GM12875 (cell line): Measurements from ENCODE around the gene PPP4R3A.

Source experiments
- H3K4me3 ChIP-seq: one replicate; pipeline ENCODE4 v1.5.1; 2011; ENCODE audit warnings: low read depth, low read length, control low read depth
- TF ChIP-seq, protein P1 (sequence below): IDR thresholded peaks from 2 replicates; pipeline ENCODE4 v1.5.1; 2011; ENCODE audit warnings: low read depth, mild to moderate bottlenecking, control low read depth, inconsistent platforms, low read length, moderate library complexity, borderline replicate concordance; ENCODE audit not compliant: insufficient read depth

Gene PPP4R3A

DNA sequence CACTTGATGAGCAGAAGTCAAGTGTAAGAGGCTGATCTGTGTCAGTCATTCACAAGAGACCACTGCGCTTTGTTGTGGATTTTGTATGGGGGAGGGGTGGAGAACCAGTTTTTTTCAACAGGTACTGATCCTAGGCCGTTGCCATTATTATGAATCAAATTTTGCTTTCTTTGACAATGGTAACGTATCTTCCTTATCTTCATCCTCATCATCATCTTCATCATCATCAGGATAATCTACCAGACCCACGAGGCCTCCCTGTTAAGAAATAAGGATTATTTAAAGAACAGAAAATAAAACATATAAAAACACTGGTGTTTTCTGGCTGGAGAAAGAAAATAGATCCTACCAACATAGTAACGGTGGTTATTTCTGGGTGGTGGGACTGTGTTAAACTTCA is 51.5 kb downstream of the PPP4R3A start:
- no peak overlapping the region for H3K4me3 ChIP-seq
- TF ChIP-seq, protein P1, sequence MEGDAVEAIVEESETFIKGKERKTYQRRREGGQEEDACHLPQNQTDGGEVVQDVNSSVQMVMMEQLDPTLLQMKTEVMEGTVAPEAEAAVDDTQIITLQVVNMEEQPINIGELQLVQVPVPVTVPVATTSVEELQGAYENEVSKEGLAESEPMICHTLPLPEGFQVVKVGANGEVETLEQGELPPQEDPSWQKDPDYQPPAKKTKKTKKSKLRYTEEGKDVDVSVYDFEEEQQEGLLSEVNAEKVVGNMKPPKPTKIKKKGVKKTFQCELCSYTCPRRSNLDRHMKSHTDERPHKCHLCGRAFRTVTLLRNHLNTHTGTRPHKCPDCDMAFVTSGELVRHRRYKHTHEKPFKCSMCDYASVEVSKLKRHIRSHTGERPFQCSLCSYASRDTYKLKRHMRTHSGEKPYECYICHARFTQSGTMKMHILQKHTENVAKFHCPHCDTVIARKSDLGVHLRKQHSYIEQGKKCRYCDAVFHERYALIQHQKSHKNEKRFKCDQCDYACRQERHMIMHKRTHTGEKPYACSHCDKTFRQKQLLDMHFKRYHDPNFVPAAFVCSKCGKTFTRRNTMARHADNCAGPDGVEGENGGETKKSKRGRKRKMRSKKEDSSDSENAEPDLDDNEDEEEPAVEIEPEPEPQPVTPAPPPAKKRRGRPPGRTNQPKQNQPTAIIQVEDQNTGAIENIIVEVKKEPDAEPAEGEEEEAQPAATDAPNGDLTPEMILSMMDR, result no peak

DNA sequence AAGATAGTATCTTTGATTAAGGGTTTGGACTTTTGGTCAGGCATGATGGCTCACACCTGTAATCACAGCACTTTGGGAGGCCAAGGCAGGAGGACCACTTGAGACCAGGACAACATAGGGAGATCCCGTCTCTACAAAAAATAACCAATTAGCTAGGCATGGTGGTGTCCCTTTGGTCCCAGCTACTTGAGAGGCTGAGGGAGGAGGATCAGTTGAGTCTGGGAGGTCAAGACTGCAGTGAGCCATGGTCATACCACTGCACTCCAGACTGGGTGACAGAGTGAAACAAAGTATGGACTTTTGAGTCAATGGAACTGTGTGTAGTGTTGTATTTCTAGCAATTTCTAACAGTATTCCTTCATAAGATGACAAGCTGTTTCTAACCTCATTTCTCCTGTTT is 53.8 kb downstream of the PPP4R3A start:
- TF ChIP-seq, protein P1, result no peak
- H3K4me3 ChIP-seq, result no peak overlapping the region

DNA sequence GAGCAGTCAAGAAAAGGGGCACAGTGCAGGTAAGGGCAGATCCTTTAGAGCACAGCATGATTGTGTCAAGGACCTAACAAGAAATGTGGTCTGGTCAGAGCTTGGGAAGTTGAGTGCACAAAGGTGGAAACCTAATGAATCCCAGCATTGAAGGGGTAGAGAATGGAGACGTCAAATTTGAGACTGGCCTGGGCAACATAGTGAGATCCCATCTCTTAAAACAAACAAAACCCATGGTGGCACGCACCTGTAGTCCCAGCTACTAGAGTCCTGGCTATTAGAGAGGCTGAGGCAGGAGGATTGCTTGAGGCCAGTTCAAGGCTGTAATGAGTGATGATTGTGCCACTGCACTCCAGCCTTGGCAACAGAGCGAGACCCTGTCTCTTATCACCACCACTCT is 55.5 kb downstream of the PPP4R3A start:
- H3K4me3 ChIP-seq, result no peak overlapping the region
- TF ChIP-seq, protein P1, result no peak

DNA sequence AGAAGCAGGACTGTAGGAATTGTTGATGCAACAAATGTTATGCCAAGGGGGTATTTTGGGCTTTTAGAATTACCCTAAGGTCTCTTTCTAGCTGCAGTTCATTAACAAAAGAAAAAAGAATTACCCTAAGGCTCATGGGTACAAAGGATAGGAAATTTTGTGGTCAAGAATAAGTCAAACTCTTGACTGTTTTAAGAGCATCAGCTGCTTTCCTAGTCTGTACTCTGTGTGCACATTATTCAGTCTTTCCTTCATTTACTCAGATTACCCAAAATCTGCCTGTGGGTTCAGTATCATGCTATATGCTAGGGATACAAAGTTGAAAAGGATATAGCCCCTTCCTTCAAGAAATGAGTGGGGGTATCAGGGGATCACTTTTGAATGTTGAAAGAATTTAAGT is 56.0 kb downstream of the PPP4R3A start:
- no peak overlapping the region for H3K4me3 ChIP-seq
- TF ChIP-seq, protein P1, result no peak

DNA sequence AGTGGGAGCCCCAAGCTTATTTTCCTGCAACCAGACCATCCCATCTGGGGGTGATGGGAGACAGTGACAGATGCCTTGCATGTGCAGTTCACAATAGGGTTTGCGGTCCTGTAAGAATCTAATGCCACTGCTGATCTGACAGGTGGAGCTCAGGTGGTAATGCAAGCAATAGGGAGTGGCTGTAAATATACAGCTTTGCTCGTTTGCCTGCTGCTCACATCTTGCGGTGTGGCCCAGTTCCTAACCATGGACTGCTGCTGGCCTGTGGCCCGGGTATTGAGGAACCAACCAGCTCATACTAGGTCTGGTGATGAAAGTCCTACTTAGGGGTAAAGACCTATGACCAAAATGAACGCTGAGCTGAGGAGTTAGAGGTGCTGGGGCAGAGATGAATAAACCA is 56.4 kb downstream of the PPP4R3A start:
- no peak overlapping the region for H3K4me3 ChIP-seq
- TF ChIP-seq, protein P1, result no peak

DNA sequence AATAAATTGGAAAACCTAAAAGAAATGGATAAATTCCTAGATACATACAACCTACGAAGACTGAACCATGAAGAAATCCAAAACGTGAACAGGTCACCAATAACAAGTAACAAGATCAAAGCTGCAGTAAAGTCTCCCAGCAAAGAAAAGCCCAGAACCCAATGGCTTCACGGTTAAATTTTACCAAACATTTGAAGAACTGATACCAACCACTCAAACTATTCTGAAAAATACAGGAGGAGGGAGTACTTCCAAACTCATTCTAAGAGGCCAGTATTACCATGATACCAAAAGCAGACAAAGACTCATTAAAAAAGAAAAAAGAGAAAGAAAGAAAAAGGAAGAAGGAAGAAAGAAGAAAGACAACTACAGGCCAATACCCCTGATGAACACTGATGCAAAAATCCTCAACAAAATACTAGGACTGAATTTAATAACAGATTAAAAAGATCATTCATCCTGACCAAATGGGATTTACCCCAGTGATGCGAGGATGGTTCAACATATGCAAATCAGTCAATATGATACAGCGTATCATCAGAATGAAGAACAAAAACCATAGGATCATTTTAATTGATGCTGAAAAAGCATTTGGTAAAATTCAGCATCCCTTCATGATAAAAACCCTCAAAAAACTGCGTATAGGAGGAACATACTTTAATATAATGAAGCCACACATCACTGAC is 65.6 kb downstream of the PPP4R3A start:
- TF ChIP-seq, protein P1, result no peak
- H3K4me3 ChIP-seq, result no peak overlapping the region

DNA sequence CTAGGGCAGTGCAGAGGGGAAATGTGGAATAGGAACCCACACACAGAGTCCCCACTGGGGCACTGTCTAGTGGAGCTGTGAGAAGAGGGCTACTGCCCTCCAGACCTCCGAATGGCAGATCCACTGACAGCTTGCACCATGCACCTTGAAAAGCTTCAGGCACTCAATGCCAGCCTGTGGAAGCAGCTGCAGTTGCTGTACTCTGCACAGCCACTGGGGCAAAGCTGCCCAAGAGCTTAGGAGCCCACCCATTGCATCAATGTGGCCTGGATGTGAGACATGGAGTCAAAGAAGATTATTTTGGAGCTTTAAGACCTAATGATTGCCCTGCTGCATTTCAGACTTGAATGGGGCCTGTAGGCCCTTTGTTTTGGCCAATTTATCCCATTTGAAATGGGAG is 70.8 kb downstream of the PPP4R3A start:
- TF ChIP-seq, protein P1, result no peak
- no peak overlapping the region for H3K4me3 ChIP-seq
